Upper lobe of left lung (tissue), 4 donors: ENCODE data around the gene GEMIN7.

Experiments used
- CTCF ChIP-seq, 6 experiments: fragments of 450-650 bp in 4 of 6; fragments of 200-600 bp in 2 of 6; sonication (generic) in 2 of 6; IDR thresholded peaks; one replicate each; pipeline ENCODE4 v1.5.1; 2016 to 2019; ENCODE audit warnings: antibody characterized with exemption in 6 of 6
- POLR2AphosphoS5 ChIP-seq, 2 donors: sonication (generic); formaldehyde crosslinking; IDR thresholded peaks; one replicate each; pipeline ENCODE4 v1.5.1; 2017; ENCODE audit warnings: antibody characterized with exemption in 2 of 2

DNA sequence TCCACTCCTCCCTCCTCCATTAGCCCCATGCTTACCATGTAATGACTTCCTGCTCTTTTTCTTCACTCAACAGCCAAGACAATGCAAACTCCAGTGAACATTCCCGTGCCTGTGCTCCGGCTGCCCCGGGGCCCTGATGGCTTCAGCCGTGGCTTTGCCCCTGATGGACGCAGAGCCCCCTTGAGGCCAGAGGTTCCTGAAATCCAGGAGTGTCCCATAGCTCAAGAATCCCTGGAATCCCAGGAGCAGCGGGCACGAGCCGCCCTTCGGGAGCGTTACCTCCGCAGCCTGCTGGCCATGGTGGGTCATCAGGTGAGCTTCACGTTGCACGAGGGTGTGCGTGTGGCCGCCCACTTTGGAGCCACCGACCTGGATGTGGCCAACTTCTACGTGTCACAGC, 11.0 kb downstream of the GEMIN7 start:
- TF ChIP-seq CTCF (IDR thresholded peaks at IDR 0.05) (no peak), POLR2AphosphoS5 (IDR thresholded peaks at IDR 0.05) (no peak)
